SK-N-SH (cell line): ENCODE measurements around the gene KIAA1191. TPM values are rescaled to one million over a fixed set of nuclear protein-coding genes. Genes with fewer than 3 reads are reported as not detected.

Experiments used
- CTCF ChIA-PET: fragments of 300-600, 350-600 bp; formaldehyde crosslinking; extraction: SDS; loops from one replicate; lab custom pipeline; 2021; lab: Yijun Ruan, JAX
- POLR2A ChIA-PET: fragments of 350-600 bp; sonication (Branson Sonifier 250); formaldehyde crosslinking; extraction: SDS; loops from one replicate; lab custom pipeline; 2020; ENCODE audit warnings: antibody characterized with exemption, inconsistent platforms; lab: Yijun Ruan, JAX
- DNase-seq: peaks from one replicate; pipeline ENCODE4 v3.0.0; 2012
- H2AFZ ChIP-seq: fragments of 200-600 bp; sonication (generic); 2 replicates; pipeline ENCODE4 v1.8.1; 2016; ENCODE audit warnings: antibody characterized with exemption, mild to moderate bottlenecking, low read depth
- H3F3A ChIP-seq: fragments of 200-600 bp; sonication (generic); replicated peaks from 2 replicates; pipeline ENCODE3; 2016; ENCODE audit warnings: antibody characterized with exemption, mild to moderate bottlenecking; ENCODE audit not compliant: insufficient read depth
- H3K27ac ChIP-seq, 2 experiments: fragments of 200-500 bp in 1 of 2; fragments of 200-600 bp in 1 of 2; sonication (Bioruptor generic) in 1 of 2; sonication (generic), shearing (Covaris generic) in 1 of 2; 2 replicates each; pipeline versions ENCODE4 v1.5.1 to v1.6.1; 2014 to 2016; ENCODE audit warnings: low read depth in 2 of 2, inconsistent platforms in 1 of 2, low read length in 1 of 2, mild to moderate bottlenecking in 1 of 2, mixed read lengths in 1 of 2
- H3K27me3 ChIP-seq: fragments of 200-600 bp; sonication (generic), shearing (Covaris generic); 2 replicates; pipeline ENCODE4 v1.6.1; 2016; ENCODE audit warnings: mixed run types; ENCODE audit not compliant: insufficient read depth
- H3K36me3 ChIP-seq, 2 experiments: fragments of 200-500 bp in 1 of 2; fragments of 200-600 bp in 1 of 2; sonication (Bioruptor generic) in 1 of 2; sonication (generic) in 1 of 2; replicated peaks in 1 of 2; 2 replicates each; pipeline versions ENCODE3 to v1.5.1; 2014 to 2016; ENCODE audit warnings: low read length in 1 of 2, mild to moderate bottlenecking in 1 of 2; ENCODE audit not compliant: insufficient read depth in 2 of 2, control insufficient read depth in 1 of 2
- H3K4me1 ChIP-seq, 2 experiments: fragments of 200-500 bp in 1 of 2; fragments of 200-600 bp in 1 of 2; sonication (Bioruptor generic) in 1 of 2; sonication (generic), shearing (Covaris generic) in 1 of 2; 2 replicates each; pipeline versions ENCODE4 v1.5.1 to v1.6.1; 2014 to 2016; ENCODE audit warnings: low read depth in 1 of 2, low read length in 1 of 2, mixed run types in 1 of 2; ENCODE audit not compliant: insufficient read depth in 2 of 2, control insufficient read depth in 1 of 2
- H3K4me2 ChIP-seq: fragments of 200-600 bp; sonication (generic), shearing (Covaris generic); 2 replicates; pipeline ENCODE4 v1.6.1; 2017; ENCODE audit warnings: mixed run types
- H3K4me3 ChIP-seq, 2 experiments: fragments of 200-500 bp in 1 of 2; fragments of 200-600 bp in 1 of 2; sonication (Bioruptor generic) in 1 of 2; sonication (generic), shearing (Covaris generic) in 1 of 2; 2 replicates each; pipeline versions ENCODE4 v1.5.1 to v1.8.1; 2014 to 2016; ENCODE audit warnings: low read depth in 2 of 2, inconsistent platforms in 1 of 2, low read length in 1 of 2, mild to moderate bottlenecking in 1 of 2, mixed read lengths in 1 of 2, moderate library complexity in 1 of 2
- H3K79me2 ChIP-seq: fragments of 200-600 bp; sonication (generic); 2 replicates; pipeline ENCODE4 v1.8.1; 2017; ENCODE audit warnings: mild to moderate bottlenecking; ENCODE audit not compliant: insufficient read depth
- H3K9ac ChIP-seq: fragments of 200-600 bp; sonication (generic); 2 replicates; pipeline ENCODE4 v1.6.1; 2017; ENCODE audit warnings: mixed run types
- H3K9me2 ChIP-seq: fragments of 200-600 bp; sonication (generic); 2 replicates; pipeline ENCODE4 v1.6.1; 2017; ENCODE audit warnings: mixed run types
- H3K9me3 ChIP-seq: fragments of 200-600 bp; sonication (generic); 2 replicates; pipeline ENCODE4 v1.6.1; 2017; ENCODE audit warnings: mixed run types, mild to moderate bottlenecking, moderate library complexity
- H4K20me1 ChIP-seq: fragments of 200-600 bp; sonication (generic); 2 replicates; pipeline ENCODE4 v1.6.1; 2017; ENCODE audit warnings: mild to moderate bottlenecking, mixed run types; ENCODE audit not compliant: insufficient read depth
- ELF1 ChIP-seq: IDR thresholded peaks from 2 replicates; pipeline ENCODE4 v1.4.0; 2012
- EZH2phosphoT487 ChIP-seq: fragments of 200-600 bp; sonication (generic); IDR thresholded peaks from 2 replicates; pipeline ENCODE4 v1.6.1; 2017; ENCODE audit warnings: low read depth, mixed run types, mild to moderate bottlenecking, antibody characterized with exemption, moderate library complexity, borderline replicate concordance
- IRF3 ChIP-seq: fragments of 150-350 bp; IDR thresholded peaks from 2 replicates; pipeline ENCODE4 v1.6.1; 2016; ENCODE audit warnings: mild to moderate bottlenecking, low read depth, low read length
- JUND ChIP-seq: IDR thresholded peaks from 2 replicates; pipeline ENCODE4 v1.4.0; 2012
- MXI1 ChIP-seq: IDR thresholded peaks from 2 replicates; pipeline ENCODE4 v1.6.1; 2012; ENCODE audit warnings: mild to moderate bottlenecking, low read depth, low read length, improper control_type of control experiment
- NFIC ChIP-seq: IDR thresholded peaks from 2 replicates; pipeline ENCODE4 v1.4.0; 2012; ENCODE audit warnings: borderline replicate concordance
- PBX3 ChIP-seq: IDR thresholded peaks from 2 replicates; pipeline ENCODE4; 2012
- RAD21 ChIP-seq: IDR thresholded peaks from 2 replicates; pipeline ENCODE4 v1.6.1; 2012; ENCODE audit warnings: mild to moderate bottlenecking, low read length
- RCOR1 ChIP-seq: fragments of 150-350 bp; IDR thresholded peaks from 2 replicates; pipeline ENCODE4 v1.6.1; 2017; ENCODE audit warnings: antibody characterized with exemption, low read length
- REST ChIP-seq: IDR thresholded peaks from 2 replicates; pipeline ENCODE4 v1.6.1; 2012; ENCODE audit warnings: mild to moderate bottlenecking, low read depth, low read length, moderate library complexity
- SMC3 ChIP-seq: IDR thresholded peaks from 2 replicates; pipeline ENCODE4 v1.6.1; 2012; ENCODE audit warnings: low read depth, low read length, improper control_type of control experiment
- TEAD4 ChIP-seq: IDR thresholded peaks from 2 replicates; pipeline ENCODE4 v1.4.0; 2012; ENCODE audit warnings: mild to moderate bottlenecking, borderline replicate concordance; ENCODE audit not compliant: insufficient read depth
- ZBTB33 ChIP-seq: IDR thresholded peaks from 2 replicates; pipeline ENCODE4 v1.4.0; 2012; ENCODE audit warnings: low read depth, borderline replicate concordance
- whole genome bisulfite sequencing: methylation state at CpG from one replicate; pipeline ENCODE4 v1.1.6; 2017; ENCODE audit warnings: low lambda C conversion rate; 5-methylcytosine and 5-hydroxymethylcytosine counted together
- polyA plus RNA-seq, 3 experiments: library from polyadenylated mRNA; depleted of rRNA; stranded (reverse); fragments of >200 nt; gene quantifications; 2 replicates each; pipeline ENCODE4 v1.2.3, GENCODE V29; 2012

KIAA1191 gene
- polyA plus RNA-seq, 1 of the 3 experiments (the other 2 are of a cell fraction), result 100 TPM

GRCh38 chr5:176384991-176385390 is 23.4 kb upstream of the KIAA1191 start:
- Histone ChIP-seq H3K4me3 (no peak overlapping the region), H3K4me2 (no peak overlapping the region), H3K9me2 (no peaks in the 10 kb centered on the region), H3K4me1 (peaks cover 0 to 14% of the 10 kb centered on the region in 2 experiments; a peak in 2 of 4 replicates), H2AFZ (no peak overlapping the region), H3K27ac (no peak overlapping the region), H3K27me3 (no peaks in the 10 kb centered on the region), H4K20me1 (no peaks in the 10 kb centered on the region), H3F3A (peaks cover 6% of the 10 kb centered on the region), H3K9ac (no peak overlapping the region), H3K79me2 (peaks cover 40% of the 10 kb centered on the region), H3K9me3 (no peaks in the 10 kb centered on the region), H3K36me3 (peaks cover 16 to 56% of the 10 kb centered on the region in 2 experiments)
- ChIA-PET CTCF (interaction anchor here (0.7 kb wide), 1 partner anchor 89 kb away, joined by 3 read pairs; no protein-coding TSS in a partner anchor), POLR2A (interaction anchor here (0.7 to 1.7 kb wide), 2 partner anchors 23 to 199 kb away, joined by 5 to 6 read pairs; partner anchors contain the start of gene KIAA1191)
- no peak for DNase-seq
- WGBS, result over 99% methylated on average over 12 of the region's 12 CpGs
- no peak for TF ChIP-seq RCOR1
- TF ChIP-seq ELF1, result no peak
- no peak for TF ChIP-seq PBX3
- TF ChIP-seq REST, result no peak
- no peak for TF ChIP-seq EZH2phosphoT487
- TF ChIP-seq IRF3, result no peak
- TF ChIP-seq RAD21, result no peak
- TF ChIP-seq SMC3, result no peak
- no peak for TF ChIP-seq ZBTB33
- TF ChIP-seq JUND, result no peak
- TF ChIP-seq MXI1, result no peak
- no peak for TF ChIP-seq NFIC
- no peak for TF ChIP-seq TEAD4
